Effector memory CD4-positive, alpha-beta T cell (primary cell): ENCODE measurements around the gene SPATA31D3.
"Not testable (repeated sequence)": the region's sequence is repeated elsewhere in the genome, so short reads cannot be mapped to it uniquely, and the experiment has no call there.

ENCODE experiments used
- DNase-seq, 3 donors: peaks; one replicate each; pipeline ENCODE4 v3.0.0-alpha.2; 2020
- H3K27ac ChIP-seq: 2 replicates; pipeline ENCODE4 v1.7.0; 2013; ENCODE audit warnings: mild to moderate bottlenecking, low read length, moderate library complexity; ENCODE audit not compliant: insufficient read depth, poor library complexity, severe bottlenecking
- H3K27me3 ChIP-seq: replicated peaks from 2 replicates; pipeline ENCODE4 v1.7.0; 2013; ENCODE audit warnings: mild to moderate bottlenecking, low read length; ENCODE audit not compliant: insufficient read depth, control insufficient read depth, poor library complexity, severe bottlenecking
- H3K36me3 ChIP-seq: 2 replicates; pipeline ENCODE4 v1.7.0; 2013; ENCODE audit warnings: mild to moderate bottlenecking, low read length, moderate library complexity; ENCODE audit not compliant: control insufficient read depth, insufficient read depth
- H3K4me1 ChIP-seq: 2 replicates; pipeline ENCODE4 v1.7.0; 2013; ENCODE audit warnings: low read length, mild to moderate bottlenecking; ENCODE audit not compliant: control insufficient read depth, insufficient read depth, poor library complexity, severe bottlenecking
- H3K4me3 ChIP-seq: 2 replicates; pipeline ENCODE4 v1.7.0; 2013; ENCODE audit warnings: low read length, low read depth, mild to moderate bottlenecking; ENCODE audit not compliant: insufficient read depth, poor library complexity, severe bottlenecking
- H3K9me3 ChIP-seq: 2 replicates; pipeline ENCODE4 v1.7.0; 2013; ENCODE audit warnings: mild to moderate bottlenecking, low read length, moderate library complexity; ENCODE audit not compliant: control insufficient read depth

Gene SPATA31D3

GRCh38 chr9:81918507-81918906, 24.8 kb upstream of the SPATA31D3 start:
- H3K27ac ChIP-seq, H3K27me3 ChIP-seq, H3K9me3 ChIP-seq, H3K4me1 ChIP-seq, H3K4me3 ChIP-seq, DNase-seq, H3K36me3 ChIP-seq: not testable (repeated sequence)

GRCh38 chr9:81928305-81928704, 15.0 kb upstream of the SPATA31D3 start, which contains the start of gene SPATA31D4:
TSS of gene SPATA31D4 (plus strand) at chr9:81928428. CDS start at chr9:81928514, 86 bp downstream.
- H3K9me3 ChIP-seq, H3K36me3 ChIP-seq, H3K4me1 ChIP-seq, H3K27ac ChIP-seq, H3K27me3 ChIP-seq, DNase-seq, H3K4me3 ChIP-seq: not testable (repeated sequence)

GRCh38 chr9:81930147-81930546, 13.2 kb upstream of the SPATA31D3 start:
- H3K36me3 ChIP-seq, H3K27me3 ChIP-seq, H3K9me3 ChIP-seq, DNase-seq, H3K27ac ChIP-seq, H3K4me1 ChIP-seq, H3K4me3 ChIP-seq: not testable (repeated sequence)

- not testable (repeated sequence) for H3K27ac ChIP-seq, DNase-seq, H3K36me3 ChIP-seq, H3K9me3 ChIP-seq, H3K27me3 ChIP-seq, H3K4me3 ChIP-seq, H3K4me1 ChIP-seq
Observed at GRCh38 chr9:81933547-81933946, 9.8 kb upstream of the SPATA31D3 start.

GRCh38 chr9:81948650-81949049, 5.3 kb downstream of the SPATA31D3 start:
- H3K9me3 ChIP-seq, DNase-seq, H3K27me3 ChIP-seq, H3K36me3 ChIP-seq, H3K4me3 ChIP-seq, H3K27ac ChIP-seq, H3K4me1 ChIP-seq: not testable (repeated sequence)

GRCh38 chr9:81953096-81953495, 9.8 kb downstream of the SPATA31D3 start:
- H3K27me3 ChIP-seq = no peaks in the 10 kb centered on the region
- no peak overlapping the region for H3K27ac ChIP-seq
- H3K9me3 ChIP-seq = no peaks in the 10 kb centered on the region
- H3K36me3 ChIP-seq = no peaks in the 10 kb centered on the region
- DNase-seq = no peak
- no peaks in the 10 kb centered on the region for H3K4me1 ChIP-seq
- H3K4me3 ChIP-seq = no peak overlapping the region

GRCh38 chr9:81955625-81956024, 12.3 kb downstream of the SPATA31D3 start:
- no peak for DNase-seq
- Histone ChIP-seq H3K27me3 (no peaks in the 10 kb centered on the region), H3K4me1 (no peaks in the 10 kb centered on the region), H3K4me3 (no peak overlapping the region), H3K9me3 (no peaks in the 10 kb centered on the region), H3K36me3 (no peaks in the 10 kb centered on the region), H3K27ac (no peak overlapping the region)

- no peaks in the 10 kb centered on the region for H3K27me3 ChIP-seq
- no peaks in the 10 kb centered on the region for H3K36me3 ChIP-seq
- H3K4me3 ChIP-seq = no peak overlapping the region
- DNase-seq = no peak
- no peaks in the 10 kb centered on the region for H3K9me3 ChIP-seq
- no peaks in the 10 kb centered on the region for H3K4me1 ChIP-seq
- H3K27ac ChIP-seq = no peak overlapping the region
Observed at GRCh38 chr9:81964218-81965171, 21.2 kb downstream of the SPATA31D3 start.

- H3K4me3 ChIP-seq = no peak overlapping the region
- no peaks in the 10 kb centered on the region for H3K36me3 ChIP-seq
- H3K27ac ChIP-seq = no peak overlapping the region
- H3K4me1 ChIP-seq = no peaks in the 10 kb centered on the region
- H3K9me3 ChIP-seq = no peaks in the 10 kb centered on the region
- H3K27me3 ChIP-seq = no peaks in the 10 kb centered on the region
- no peak for DNase-seq
Observed at GRCh38 chr9:81968026-81968425, 24.7 kb downstream of the SPATA31D3 start.

- Histone ChIP-seq H3K27me3 (no peaks in the 10 kb centered on the region), H3K36me3 (no peaks in the 10 kb centered on the region), H3K9me3 (peaks cover 3% of the 10 kb centered on the region), H3K27ac (no peak overlapping the region), H3K4me3 (no peak overlapping the region), H3K4me1 (no peaks in the 10 kb centered on the region)
- DNase-seq = no peak
Observed at GRCh38 chr9:81969971-81970370, 26.7 kb downstream of the SPATA31D3 start.
